Activated CD4-positive, alpha-beta T cell treated with anti-CD3 and anti-CD28 coated beads, Interleukin-2, amount 50 U/mL, for 1 hour (primary cell): ENCODE measurements around the gene CDR2.
"Not testable (repeated sequence)": the region's sequence is repeated elsewhere in the genome, so short reads cannot be mapped to it uniquely, and the experiment has no call there.

Experiments
- DNase-seq: peaks from one replicate; pipeline ENCODE4 v3.0.0-alpha.2; 2020

CDR2 gene

DNA sequence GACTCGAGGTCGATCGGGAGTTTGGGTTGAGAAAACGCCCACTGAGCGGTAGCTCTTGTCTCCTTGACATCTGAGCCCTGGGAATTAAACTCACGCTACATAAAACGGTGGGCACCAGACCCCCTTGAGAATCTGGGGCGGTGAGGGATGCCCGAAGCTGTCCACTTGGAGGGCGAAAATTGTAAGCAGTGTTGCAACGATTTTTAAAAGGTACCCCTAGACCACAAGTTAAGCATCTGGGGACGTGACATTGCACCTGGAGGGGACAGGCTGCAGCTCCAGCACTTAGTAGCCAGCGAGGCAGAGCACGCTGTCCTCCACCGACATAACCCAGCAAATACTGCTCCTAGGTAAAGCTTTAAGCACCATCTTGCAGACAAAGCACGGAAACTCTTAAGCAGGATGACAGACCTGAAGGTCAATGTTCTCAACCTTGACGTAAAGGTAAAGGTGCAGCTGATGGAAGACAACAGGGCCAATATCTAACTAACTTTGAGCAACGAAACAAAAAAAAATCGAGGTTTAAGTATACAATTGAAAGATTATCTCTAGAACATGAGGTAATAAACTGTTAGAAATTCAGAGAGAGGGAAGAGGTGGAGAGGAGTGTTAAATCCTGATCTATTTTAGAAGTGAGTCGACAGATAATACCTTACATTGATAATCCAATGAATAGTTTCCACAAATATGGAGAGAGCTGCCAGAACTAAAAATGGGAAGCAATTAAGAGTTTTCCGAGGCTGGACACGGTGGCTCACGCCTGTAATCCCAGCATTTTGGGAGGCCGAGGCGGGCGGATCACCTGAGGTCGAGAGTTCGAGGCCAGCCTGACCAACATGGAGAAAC, 921 bp upstream of the CDR2 start:
- no peak for DNase-seq

DNA sequence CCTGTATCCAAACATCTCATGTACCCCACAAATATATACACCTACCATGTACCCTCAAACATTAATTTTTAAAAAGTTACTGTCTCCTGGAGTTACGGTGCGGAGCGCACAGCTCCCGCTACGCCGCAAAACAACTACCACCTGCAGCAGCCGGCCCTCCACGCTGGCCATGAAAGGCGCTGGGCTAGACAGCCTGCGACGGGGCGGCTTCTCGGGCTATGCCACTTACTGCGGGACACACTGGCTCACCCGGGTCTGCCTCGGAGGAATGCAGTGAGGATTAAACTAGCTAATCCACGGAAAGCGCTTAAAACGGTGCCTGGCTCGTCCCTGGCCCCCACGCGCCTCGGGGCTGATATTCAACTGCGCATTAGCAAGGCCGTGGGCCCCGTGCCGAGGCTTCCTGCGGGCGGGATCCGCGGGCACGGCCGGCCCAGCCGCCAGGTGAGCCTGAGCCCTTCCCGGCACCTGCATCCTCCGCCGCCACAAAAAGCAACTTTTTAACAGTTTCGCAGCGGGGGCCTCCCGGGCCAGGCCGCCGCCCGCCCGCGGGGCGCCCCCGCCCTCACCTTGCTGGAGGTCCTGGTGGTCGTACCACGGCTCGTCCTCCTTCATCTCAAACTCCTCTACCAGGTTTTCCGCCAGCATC, 633 bp downstream of the CDR2 start:
- peak; percentile 39 for DNase-seq

DNA sequence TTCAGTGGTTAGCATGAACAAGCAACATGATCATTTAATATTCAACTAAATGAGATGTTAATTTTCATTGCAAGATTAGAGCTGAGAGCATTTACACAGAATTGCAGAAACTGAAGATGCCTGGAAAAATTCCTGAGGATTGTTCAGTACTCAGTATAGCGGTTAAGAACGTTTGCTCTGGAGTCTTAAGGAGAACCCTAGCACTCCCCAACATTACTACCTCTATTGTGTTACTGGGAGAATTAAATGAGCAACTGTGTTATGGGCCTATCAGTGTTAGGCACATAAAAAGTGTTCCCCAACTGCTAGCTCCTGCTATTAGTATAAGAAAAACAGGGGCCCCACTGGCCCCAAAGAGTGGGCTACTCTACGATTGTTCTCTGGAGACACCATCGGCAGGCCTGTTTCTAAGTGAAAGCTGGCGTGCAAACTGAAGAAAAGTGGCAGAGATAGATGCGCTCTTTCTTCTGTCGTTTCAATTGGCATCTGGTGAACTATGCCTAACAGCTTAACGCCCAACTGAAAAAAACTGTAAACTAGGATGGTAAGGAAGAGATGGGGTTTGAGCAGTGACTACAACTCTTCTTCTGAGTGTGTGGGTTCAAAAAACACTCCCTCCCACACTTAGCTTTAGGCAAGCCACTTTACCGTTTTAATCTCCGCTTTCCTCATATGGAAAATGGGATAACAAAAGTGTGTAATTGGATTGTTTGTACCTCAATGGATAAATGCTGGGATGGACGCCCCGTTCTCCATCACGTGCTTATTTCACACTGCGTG, 1.3 kb downstream of the CDR2 start:
- DNase-seq: no peak

DNA sequence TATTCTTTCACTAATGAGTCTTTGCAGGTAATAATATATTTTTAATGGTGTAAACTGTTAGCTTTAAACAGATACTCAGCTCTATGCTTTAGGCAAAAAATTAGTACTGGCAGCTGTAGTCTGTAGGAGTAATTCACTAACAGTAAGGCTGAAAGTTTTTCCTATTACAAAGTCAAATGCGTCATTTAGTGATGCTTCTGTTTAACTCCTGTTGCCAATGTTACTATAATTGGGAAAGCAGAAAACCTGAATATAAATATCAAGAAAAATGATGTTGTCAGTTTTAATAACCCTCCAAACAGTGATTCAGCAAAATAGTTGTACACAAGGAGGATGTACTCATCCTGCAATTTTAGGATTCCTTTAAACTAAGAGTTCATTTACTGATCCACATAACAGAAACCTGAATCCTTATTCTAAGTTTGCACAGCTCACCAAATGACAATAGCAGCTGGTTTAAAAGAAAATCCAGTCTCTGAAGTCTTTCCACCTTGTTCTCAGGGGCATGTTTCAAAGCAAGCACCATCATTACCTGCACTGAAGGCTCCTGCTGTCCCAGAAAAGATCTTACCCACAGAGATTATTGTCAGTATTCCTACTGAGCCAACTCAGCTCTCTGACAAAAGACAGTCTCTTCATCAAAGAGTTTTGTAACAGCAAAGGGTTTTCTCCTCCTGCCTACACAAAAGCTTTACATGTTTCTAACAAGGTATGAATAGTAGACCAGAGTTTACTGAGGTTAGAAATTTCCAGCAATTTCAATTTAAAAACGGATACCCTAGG, 4.2 kb downstream of the CDR2 start:
- no peak for DNase-seq

DNA sequence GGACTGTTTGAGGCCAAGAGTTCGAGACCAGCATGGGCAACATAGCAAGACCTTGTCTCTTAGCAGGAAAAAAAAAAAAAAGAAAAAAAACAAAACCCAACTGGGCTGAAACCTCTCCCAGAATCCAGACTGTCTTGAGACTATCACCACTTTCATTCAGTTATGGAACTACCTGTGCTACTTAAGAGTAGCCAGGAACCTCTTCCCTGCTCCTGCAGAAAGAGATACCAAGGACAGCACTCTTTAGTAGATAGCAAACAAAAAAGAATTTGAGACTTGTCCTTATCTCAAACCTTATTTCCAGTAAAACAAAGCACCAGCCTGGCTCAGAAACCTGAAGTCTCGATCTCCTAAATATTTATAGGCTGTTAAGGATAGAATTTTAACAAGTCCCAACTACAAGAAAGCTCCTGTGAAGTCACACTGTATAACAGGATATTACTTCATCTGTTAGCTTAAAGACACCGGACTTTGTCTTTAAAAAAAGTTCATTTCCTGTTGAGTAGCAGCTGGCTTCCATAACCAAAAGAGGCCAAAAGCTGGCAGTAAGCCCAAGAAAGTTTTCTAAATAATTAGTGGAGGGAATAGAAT, 5.1 kb downstream of the CDR2 start:
- DNase-seq: no peak

DNA sequence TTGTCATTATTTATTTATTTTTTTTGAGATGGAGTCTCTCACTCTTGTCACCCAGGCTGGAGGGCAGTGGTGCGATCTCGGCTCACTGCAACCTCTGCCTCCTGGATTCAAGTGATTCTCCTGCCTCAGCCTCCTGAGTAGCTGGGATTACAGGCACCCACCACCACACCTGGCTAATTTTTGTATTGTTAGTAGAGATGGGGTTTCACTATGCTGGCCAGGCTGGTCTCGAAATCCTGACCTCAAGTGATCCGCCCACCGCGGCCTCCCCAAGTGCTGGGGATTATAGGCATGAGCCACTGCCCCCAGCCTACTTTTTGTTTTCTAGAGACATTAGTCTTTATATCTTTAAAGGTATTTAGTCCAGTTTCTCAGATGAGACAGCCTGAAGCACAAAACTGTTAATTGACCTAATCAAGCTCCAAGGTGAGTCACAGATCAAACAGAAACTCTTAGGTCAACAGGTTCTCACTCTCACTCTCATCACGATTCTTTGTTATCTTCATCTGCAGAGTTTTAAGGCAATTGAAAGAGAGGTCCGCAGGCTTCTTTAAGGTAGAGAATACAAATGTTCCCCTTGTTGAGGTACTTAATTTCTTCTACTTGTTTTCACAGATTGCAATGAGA, 6.1 kb downstream of the CDR2 start:
- DNase-seq: not testable (repeated sequence)

DNA sequence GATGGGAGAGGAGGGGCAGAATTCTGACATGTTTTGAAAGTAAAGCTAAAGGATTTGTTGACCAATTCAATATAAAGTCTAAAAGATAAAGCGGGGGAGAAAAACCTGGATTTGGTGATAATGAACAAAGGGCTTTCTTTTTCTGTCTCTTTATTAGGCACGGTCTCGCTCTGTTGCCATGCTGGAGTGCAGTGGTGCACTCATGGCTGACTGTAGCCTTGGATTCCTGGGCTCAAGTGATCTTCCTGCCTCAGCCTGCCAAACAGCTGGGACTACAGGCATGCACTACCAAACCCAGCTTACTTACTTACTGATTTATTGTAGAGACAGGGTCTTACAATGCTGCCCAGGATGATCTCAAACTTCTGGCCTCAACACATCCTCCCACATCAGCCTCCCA, 7.5 kb downstream of the CDR2 start:
- DNase-seq: no peak

DNA sequence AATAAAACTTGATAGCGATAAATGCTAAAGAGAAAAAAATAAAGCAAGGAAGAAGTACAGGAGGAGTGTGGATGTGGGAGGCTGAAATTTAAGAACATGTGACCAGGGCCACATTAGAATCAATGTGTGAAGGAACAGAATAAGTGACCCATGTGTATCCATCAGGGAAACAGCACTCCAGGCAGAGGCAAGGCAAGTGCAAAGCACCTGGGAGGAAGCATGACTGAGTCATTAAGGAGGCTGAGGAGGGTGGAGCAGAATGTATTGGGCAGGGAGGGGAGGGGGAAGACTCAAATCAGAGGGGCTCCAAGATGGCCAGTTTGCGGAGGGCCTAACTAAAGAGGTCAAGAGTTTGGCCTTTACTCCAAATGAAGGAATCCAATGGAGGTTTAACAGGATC, 8.0 kb downstream of the CDR2 start:
- no peak for DNase-seq

DNA sequence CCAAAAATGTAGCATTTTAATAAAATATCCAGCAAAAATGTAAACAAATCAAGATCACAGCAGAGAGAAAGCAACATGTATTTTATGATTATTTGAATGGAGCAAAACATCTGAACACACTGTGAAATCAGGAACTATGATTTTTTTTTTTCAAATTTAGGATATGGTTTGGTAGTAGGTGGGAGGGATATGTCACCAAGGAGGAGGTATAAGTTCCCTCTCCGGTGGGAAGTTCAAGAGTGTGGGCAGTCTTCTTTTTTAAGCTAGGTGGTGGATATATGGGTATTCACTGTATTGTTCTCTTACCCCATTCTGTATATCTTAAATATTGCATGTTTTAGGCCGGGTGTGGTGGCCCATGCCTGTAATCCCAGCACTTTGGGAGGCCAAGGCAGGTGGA, 10.2 kb downstream of the CDR2 start:
- no peak for DNase-seq

DNA sequence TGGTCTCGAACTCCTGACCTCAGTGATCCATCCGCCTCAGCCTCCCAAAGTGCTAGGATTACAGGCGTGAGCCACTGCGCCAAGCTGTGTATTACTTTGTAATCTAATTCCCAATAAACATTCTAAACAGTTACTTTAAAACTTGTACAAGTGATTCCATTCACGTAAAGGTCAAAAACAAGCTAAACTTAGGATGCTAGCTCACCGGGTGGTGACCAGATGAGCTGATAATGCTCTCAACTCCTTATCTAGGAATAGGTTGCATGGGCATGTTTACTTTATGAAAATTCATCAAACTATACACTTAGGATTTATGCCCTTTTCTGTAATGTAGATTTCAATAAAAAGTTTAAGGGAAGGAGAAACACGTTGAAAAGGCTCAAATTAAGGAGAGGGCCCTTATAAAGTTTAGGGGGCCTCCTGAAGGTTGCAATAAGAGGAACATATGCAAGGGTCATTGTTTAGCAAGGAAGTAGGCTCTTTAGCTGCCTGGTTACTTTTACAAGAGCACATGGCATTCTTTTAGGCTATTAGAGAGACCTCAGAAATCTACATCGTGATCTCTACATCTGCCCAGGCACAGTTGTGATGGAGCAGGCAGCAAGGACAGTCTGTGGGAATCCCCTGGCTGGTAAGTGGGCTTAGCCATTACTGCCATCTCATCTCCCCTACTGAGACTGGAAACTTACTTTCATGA, 13.3 kb downstream of the CDR2 start:
- no peak for DNase-seq

DNA sequence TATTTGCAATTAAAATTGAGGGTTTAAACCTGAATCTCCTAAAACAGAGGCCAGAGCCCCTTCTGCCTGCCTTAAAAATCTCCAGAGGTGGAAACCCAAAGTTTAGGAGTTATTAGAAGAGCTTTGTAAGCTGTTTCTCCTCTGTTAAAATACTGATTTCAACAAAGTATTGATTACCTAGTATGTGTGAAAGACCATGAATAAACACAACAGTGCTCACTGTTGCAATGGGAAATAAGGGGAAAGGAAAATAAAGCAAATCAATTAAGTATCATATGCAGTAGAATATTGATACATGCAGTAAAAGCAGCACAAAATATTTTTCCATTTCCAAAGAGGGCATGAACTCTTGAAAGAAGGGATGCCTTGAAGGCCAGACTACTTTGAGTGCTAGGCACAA, 14.7 kb downstream of the CDR2 start:
- DNase-seq: no peak

DNA sequence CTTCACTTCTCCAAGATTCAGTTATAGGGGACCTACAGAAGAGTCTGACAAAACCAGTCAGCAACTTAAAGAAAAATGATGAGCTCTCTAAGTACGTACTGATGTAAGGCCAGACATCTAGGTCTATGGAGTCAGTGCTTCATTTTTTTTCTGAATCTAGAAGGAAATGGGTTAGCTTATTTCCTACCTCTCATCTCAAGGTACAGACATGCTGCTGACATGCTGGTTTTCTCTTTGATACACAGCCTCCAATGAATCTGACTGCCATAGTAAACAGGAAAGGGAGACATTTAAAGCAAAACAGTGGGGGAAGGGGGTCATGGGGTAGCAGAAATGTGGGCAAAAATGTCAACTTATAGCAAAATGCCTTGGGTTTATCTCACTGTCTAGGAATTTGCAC, 16.4 kb downstream of the CDR2 start:
- peak; percentile 22 for DNase-seq

DNA sequence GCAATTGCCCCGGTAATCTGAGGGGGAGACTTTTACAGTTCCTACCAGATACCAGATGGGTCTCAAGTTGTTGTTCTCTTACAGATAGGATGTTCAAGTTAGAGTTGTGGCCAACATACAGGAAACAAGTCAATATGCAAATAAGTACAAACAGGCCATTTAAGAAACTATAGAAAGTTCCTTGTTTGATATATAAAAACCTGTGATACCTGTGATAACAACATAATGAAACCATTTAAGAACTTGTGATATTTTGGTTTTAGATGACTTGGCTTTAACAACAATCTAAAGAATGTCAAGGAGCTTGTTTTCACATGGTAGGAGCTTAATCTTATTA, 16.8 kb downstream of the CDR2 start:
- DNase-seq: no peak

DNA sequence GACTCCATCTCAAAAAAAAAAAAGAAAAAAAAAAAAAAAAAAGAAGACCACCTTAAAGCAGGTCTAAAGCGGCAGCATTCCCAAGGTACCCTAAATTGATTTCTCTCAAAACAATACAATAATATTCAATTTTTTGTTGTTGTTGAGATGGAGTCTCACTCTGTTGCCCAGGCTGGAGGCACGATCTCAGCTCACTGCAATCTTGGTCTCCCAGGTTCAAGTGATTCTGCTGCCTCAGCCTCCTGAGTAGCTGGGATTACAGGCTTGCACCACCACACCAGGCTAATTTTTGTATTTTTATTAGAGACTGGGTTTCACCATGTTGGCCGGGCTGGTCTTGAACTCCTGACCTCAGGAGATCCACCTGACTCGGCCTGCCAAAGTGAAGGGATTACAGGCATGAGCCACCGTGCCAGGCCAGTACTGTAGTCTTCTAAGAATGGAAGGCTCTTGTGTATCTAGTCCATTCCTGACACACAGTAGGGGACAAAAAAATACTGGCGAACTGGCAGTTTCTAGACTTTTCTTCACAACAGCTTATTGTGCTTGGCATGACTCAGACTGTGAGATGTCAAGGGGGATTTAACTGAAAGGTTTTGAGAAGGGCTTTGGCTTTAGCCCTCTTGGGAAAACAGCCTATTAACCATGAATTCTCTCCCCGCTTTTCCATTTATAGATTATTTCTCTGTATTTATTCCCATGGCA, 17.3 kb downstream of the CDR2 start:
- DNase-seq: no peak

DNA sequence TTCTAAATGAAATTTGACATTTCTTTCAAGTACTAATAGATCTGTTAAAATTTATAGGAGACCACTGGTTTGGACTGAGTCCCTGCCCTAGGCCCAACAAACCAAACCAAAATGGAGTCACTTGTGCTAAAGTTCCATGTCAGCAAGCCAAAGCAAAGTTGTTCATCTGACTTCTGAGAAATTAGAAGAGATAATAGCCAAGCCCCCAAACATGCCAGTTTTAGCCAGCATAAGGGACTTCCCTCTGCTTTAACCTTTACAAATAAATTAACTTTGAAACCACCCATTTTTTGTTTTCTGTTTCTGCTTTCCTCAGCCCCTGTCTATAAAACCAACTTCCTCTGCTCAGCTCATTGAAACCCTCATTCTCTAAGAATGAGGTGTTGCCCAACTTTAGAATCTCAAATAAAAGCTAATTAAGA, 18.9 kb downstream of the CDR2 start:
- no peak for DNase-seq

DNA sequence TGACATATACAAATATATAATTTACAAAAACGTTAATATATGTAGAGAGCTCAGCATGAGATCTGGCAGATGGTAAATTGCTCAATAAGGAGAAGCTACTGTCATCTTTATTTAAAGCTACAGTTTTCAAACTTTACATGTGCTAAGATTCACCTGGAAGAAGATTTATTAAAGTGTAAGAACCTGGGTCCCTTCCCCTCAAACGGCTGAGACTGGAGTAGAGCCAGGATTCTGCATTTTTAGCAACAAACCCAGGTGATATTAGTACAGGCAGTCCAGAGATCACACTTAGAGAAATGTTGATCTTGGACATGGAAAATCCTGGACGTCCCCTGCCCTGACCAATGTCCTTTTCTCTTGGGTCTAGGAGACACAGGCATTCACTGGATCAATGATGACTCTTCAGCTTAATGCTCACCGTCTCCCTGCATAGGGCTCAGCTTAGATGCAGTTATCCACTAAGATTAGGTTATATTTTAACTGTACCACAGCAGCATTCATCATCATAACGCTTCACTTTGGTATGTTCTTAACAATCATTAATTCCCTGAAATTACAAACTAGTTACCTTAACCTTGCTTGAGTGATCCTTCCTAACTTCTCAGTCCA, 20.4 kb downstream of the CDR2 start:
- no peak for DNase-seq

DNA sequence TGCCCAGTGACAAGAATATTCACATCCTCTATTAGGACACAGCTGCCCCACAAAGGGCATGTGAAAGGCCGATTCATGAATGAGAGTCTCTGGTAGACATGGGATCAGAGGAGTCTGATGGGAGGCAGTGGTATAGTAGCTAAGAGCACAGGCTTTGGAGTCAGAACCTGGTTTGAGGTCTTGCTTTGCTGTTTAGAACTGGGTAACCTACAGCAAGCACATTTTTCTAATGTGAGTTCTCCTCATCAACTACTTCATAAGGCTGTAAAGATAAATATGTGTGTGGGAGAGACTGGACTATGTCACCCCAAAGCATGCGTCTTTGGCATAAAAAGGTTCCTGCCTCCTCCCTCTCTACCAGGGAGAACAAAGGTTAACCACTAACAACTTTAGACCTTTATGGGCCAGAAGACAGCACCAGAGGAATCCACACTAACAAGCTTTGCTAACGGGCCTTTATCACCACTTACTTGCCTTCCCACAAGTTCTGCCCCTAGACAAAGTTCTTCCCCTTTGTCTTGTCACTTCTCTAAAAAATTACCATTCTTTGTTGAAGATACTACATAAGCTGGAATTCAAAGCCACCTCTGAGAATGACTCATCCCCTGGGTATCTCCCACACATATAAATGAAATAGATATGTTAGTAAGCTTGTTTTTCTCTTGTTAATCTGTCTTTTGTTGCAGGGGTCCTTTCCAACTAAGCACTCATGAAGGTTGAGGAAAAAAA, 21.1 kb downstream of the CDR2 start:
- no peak for DNase-seq

DNA sequence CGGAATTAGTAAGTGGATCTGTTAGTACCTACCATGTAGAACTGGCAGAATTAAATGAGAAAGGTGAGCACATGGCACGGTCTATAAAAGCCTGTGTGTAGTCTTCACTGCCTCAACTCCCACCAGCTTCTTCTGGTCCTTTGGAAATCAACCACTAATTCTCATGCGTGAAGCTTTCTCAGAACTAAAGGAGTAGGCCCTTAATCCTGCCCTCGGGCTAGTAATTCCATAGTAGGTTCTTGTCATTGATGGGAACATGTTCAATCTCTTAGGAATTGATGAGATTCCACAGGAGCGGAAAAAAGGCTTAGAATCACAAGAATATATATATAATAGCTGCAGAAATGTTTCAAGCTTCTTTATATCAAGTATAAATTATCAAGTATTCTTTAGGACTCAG, 21.7 kb downstream of the CDR2 start:
- DNase-seq: no peak

DNA sequence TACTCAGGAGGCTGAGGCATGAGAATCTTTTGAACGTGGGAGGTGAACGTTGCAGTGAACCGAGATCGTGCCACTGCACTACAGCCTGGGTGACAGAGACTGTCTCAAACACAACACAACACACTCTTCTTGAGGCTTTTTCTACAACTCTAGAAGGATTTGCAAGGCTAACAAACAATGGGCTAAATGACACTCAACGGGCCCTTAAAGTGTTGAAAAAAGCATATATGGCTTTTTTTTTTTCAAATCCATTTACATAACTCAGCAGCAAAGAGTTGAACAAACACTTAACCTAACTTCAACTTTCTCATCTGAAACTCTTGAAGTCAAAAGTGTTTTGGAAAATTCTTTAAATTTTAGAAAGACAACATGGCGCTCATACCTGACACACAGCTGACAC, 22.3 kb downstream of the CDR2 start:
- no peak for DNase-seq

DNA sequence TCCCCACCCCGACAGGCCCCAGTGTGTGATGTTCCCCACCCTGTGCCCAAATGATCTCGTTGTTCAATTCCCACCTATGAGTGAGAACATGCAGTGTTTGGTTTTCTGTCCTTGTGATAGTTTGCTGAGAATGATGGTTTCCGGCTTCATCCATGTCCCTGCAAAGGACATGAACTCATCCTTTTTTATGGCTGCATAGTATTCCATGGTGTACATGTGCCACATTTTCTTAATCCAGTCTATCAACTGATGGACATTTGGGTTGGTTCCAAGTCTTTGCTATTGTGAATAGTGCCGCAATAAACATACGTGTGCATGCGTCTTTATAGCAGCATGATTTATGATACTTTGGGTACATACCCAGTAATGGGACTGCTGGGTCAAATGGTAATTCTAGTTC, 23.4 kb downstream of the CDR2 start:
- not testable (repeated sequence) for DNase-seq
